SK-N-SH (cell line): ENCODE data around the gene ATP8A2. TPM values are rescaled to one million over a fixed set of nuclear protein-coding genes. Genes with fewer than 3 reads are reported as not detected.

Experiments used
- CTCF ChIA-PET: fragments of 300-600, 350-600 bp; formaldehyde crosslinking; extraction: SDS; loops from one replicate; lab custom pipeline; 2021; lab: Yijun Ruan, JAX
- POLR2A ChIA-PET: fragments of 350-600 bp; sonication (Branson Sonifier 250); formaldehyde crosslinking; extraction: SDS; loops from one replicate; lab custom pipeline; 2020; ENCODE audit warnings: antibody characterized with exemption, inconsistent platforms; lab: Yijun Ruan, JAX
- DNase-seq: peaks from one replicate; pipeline ENCODE4 v3.0.0; 2012
- H2AFZ ChIP-seq: fragments of 200-600 bp; sonication (generic); 2 replicates; pipeline ENCODE4 v1.8.1; 2016; ENCODE audit warnings: antibody characterized with exemption, mild to moderate bottlenecking, low read depth
- H3F3A ChIP-seq: fragments of 200-600 bp; sonication (generic); replicated peaks from 2 replicates; pipeline ENCODE3; 2016; ENCODE audit warnings: antibody characterized with exemption, mild to moderate bottlenecking; ENCODE audit not compliant: insufficient read depth
- H3K27ac ChIP-seq, 2 experiments: fragments of 200-500 bp in 1 of 2; fragments of 200-600 bp in 1 of 2; sonication (Bioruptor generic) in 1 of 2; sonication (generic), shearing (Covaris generic) in 1 of 2; 2 replicates each; pipeline versions ENCODE4 v1.5.1 to v1.6.1; 2014 to 2016; ENCODE audit warnings: low read depth in 2 of 2, inconsistent platforms in 1 of 2, low read length in 1 of 2, mild to moderate bottlenecking in 1 of 2, mixed read lengths in 1 of 2
- H3K27me3 ChIP-seq: fragments of 200-600 bp; sonication (generic), shearing (Covaris generic); 2 replicates; pipeline ENCODE4 v1.6.1; 2016; ENCODE audit warnings: mixed run types; ENCODE audit not compliant: insufficient read depth
- H3K36me3 ChIP-seq, 2 experiments: fragments of 200-500 bp in 1 of 2; fragments of 200-600 bp in 1 of 2; sonication (Bioruptor generic) in 1 of 2; sonication (generic) in 1 of 2; replicated peaks in 1 of 2; 2 replicates each; pipeline versions ENCODE3 to v1.5.1; 2014 to 2016; ENCODE audit warnings: low read length in 1 of 2, mild to moderate bottlenecking in 1 of 2; ENCODE audit not compliant: insufficient read depth in 2 of 2, control insufficient read depth in 1 of 2
- H3K4me1 ChIP-seq, 2 experiments: fragments of 200-500 bp in 1 of 2; fragments of 200-600 bp in 1 of 2; sonication (Bioruptor generic) in 1 of 2; sonication (generic), shearing (Covaris generic) in 1 of 2; 2 replicates each; pipeline versions ENCODE4 v1.5.1 to v1.6.1; 2014 to 2016; ENCODE audit warnings: low read depth in 1 of 2, low read length in 1 of 2, mixed run types in 1 of 2; ENCODE audit not compliant: insufficient read depth in 2 of 2, control insufficient read depth in 1 of 2
- H3K4me2 ChIP-seq: fragments of 200-600 bp; sonication (generic), shearing (Covaris generic); 2 replicates; pipeline ENCODE4 v1.6.1; 2017; ENCODE audit warnings: mixed run types
- H3K4me3 ChIP-seq, 2 experiments: fragments of 200-500 bp in 1 of 2; fragments of 200-600 bp in 1 of 2; sonication (Bioruptor generic) in 1 of 2; sonication (generic), shearing (Covaris generic) in 1 of 2; 2 replicates each; pipeline versions ENCODE4 v1.5.1 to v1.8.1; 2014 to 2016; ENCODE audit warnings: low read depth in 2 of 2, inconsistent platforms in 1 of 2, low read length in 1 of 2, mild to moderate bottlenecking in 1 of 2, mixed read lengths in 1 of 2, moderate library complexity in 1 of 2
- H3K79me2 ChIP-seq: fragments of 200-600 bp; sonication (generic); 2 replicates; pipeline ENCODE4 v1.8.1; 2017; ENCODE audit warnings: mild to moderate bottlenecking; ENCODE audit not compliant: insufficient read depth
- H3K9ac ChIP-seq: fragments of 200-600 bp; sonication (generic); 2 replicates; pipeline ENCODE4 v1.6.1; 2017; ENCODE audit warnings: mixed run types
- H3K9me2 ChIP-seq: fragments of 200-600 bp; sonication (generic); 2 replicates; pipeline ENCODE4 v1.6.1; 2017; ENCODE audit warnings: mixed run types
- H3K9me3 ChIP-seq: fragments of 200-600 bp; sonication (generic); 2 replicates; pipeline ENCODE4 v1.6.1; 2017; ENCODE audit warnings: mixed run types, mild to moderate bottlenecking, moderate library complexity
- H4K20me1 ChIP-seq: fragments of 200-600 bp; sonication (generic); 2 replicates; pipeline ENCODE4 v1.6.1; 2017; ENCODE audit warnings: mild to moderate bottlenecking, mixed run types; ENCODE audit not compliant: insufficient read depth
- EZH2phosphoT487 ChIP-seq: fragments of 200-600 bp; sonication (generic); IDR thresholded peaks from 2 replicates; pipeline ENCODE4 v1.6.1; 2017; ENCODE audit warnings: low read depth, mixed run types, mild to moderate bottlenecking, antibody characterized with exemption, moderate library complexity, borderline replicate concordance
- FOSL2 ChIP-seq: IDR thresholded peaks from 2 replicates; pipeline ENCODE4 v1.4.0; 2012; ENCODE audit warnings: low read depth, mild to moderate bottlenecking, moderate library complexity, borderline replicate concordance
- FOXJ3 ChIP-seq: sonication (generic); formaldehyde crosslinking; IDR thresholded peaks from 2 replicates; pipeline ENCODE4 v1.5.1; 2020; ENCODE audit warnings: mild to moderate bottlenecking, missing genetic modification reagents
- FOXM1 ChIP-seq: IDR thresholded peaks from 2 replicates; pipeline ENCODE4 v1.4.0; 2012; ENCODE audit warnings: low read depth, mild to moderate bottlenecking
- GABPA ChIP-seq: IDR thresholded peaks from 2 replicates; pipeline ENCODE4 v1.4.0; 2012; ENCODE audit warnings: low read depth, mild to moderate bottlenecking
- GATA2 ChIP-seq: sonication (generic); formaldehyde crosslinking; IDR thresholded peaks from 2 replicates; pipeline ENCODE4 v1.5.0; 2020; ENCODE audit warnings: mild to moderate bottlenecking, missing genetic modification reagents
- IRF3 ChIP-seq: fragments of 150-350 bp; IDR thresholded peaks from 2 replicates; pipeline ENCODE4 v1.6.1; 2016; ENCODE audit warnings: mild to moderate bottlenecking, low read depth, low read length
- JUND ChIP-seq: IDR thresholded peaks from 2 replicates; pipeline ENCODE4 v1.4.0; 2012
- RAD21 ChIP-seq: IDR thresholded peaks from 2 replicates; pipeline ENCODE4 v1.6.1; 2012; ENCODE audit warnings: mild to moderate bottlenecking, low read length
- RCOR1 ChIP-seq: fragments of 150-350 bp; IDR thresholded peaks from 2 replicates; pipeline ENCODE4 v1.6.1; 2017; ENCODE audit warnings: antibody characterized with exemption, low read length
- SIN3A ChIP-seq: IDR thresholded peaks from 2 replicates; pipeline ENCODE4 v1.6.1; 2012; ENCODE audit warnings: low read depth, mild to moderate bottlenecking, low read length, moderate library complexity, borderline replicate concordance
- SMC3 ChIP-seq: IDR thresholded peaks from 2 replicates; pipeline ENCODE4 v1.6.1; 2012; ENCODE audit warnings: low read depth, low read length, improper control_type of control experiment
- USF2 ChIP-seq: fragments of 150-350 bp; IDR thresholded peaks from 2 replicates; pipeline ENCODE4 v1.6.1; 2017; ENCODE audit warnings: antibody characterized with exemption, low read length, low read depth, borderline replicate concordance
- WGBS: methylation state at CpG from one replicate; pipeline ENCODE4 v1.1.6; 2017; ENCODE audit warnings: low lambda C conversion rate; 5-methylcytosine and 5-hydroxymethylcytosine counted together
- polyA plus RNA-seq, 3 experiments: library from polyadenylated mRNA; depleted of rRNA; stranded (reverse); fragments of >200 nt; gene quantifications; 2 replicates each; pipeline ENCODE4 v1.2.3, GENCODE V29; 2012

ATP8A2 gene
- polyA plus RNA-seq, 1 of the 3 experiments (the other 2 are of a cell fraction), result 0.02 TPM

- no peaks in the 10 kb centered on the region for H3K9me3 ChIP-seq
- no peaks in the 10 kb centered on the region for H3K36me3 ChIP-seq
- no peaks in the 10 kb centered on the region for H3K79me2 ChIP-seq
- no peaks in the 10 kb centered on the region for H3K27me3 ChIP-seq
- H3K9ac ChIP-seq, result no peak overlapping the region
- no peak for TF ChIP-seq IRF3
- no peak for TF ChIP-seq RAD21
- TF ChIP-seq GABPA, result no peak
- TF ChIP-seq EZH2phosphoT487, result no peak
- TF ChIP-seq JUND, result no peak
- TF ChIP-seq FOXM1, result no peak
- no peak for TF ChIP-seq FOXJ3
- no peak for TF ChIP-seq GATA2 (CRISPR knock-in tag)
- TF ChIP-seq SMC3, result no peak
- no peak for TF ChIP-seq SIN3A
- no peak for TF ChIP-seq USF2
- TF ChIP-seq, all 33 proteins: peak for 0
- 24% methylated on average over 5 of the region's 8 CpGs for WGBS
- Histone ChIP-seq H3K9me2 (no peaks in the 10 kb centered on the region), H3F3A (no peaks in the 10 kb centered on the region), H2AFZ (no peak overlapping the region), H4K20me1 (no peaks in the 10 kb centered on the region), H3K27ac (no peak overlapping the region), H3K4me1 (peaks cover 0 to 4% of the 10 kb centered on the region in 2 experiments; a peak in 1 of 4 replicates), H3K4me2 (no peak overlapping the region), H3K4me3 (no peak overlapping the region)
- POLR2A ChIA-PET, result no interaction called here
- DNase-seq, result no peak
- CTCF ChIA-PET, result no interaction called here
Measured at GRCh38 chr13:25752957-25753551, 381.3 kb downstream of the ATP8A2 start.

GRCh38 chr13:25753976-25754375, 382.2 kb downstream of the ATP8A2 start:
- no peaks in the 10 kb centered on the region for H3K79me2 ChIP-seq

More at GRCh38 chr13:25753976-25754375, 382.2 kb downstream of the ATP8A2 start:
- H3K27ac ChIP-seq, result no peak overlapping the region
- no peak overlapping the region for H2AFZ ChIP-seq
- CTCF ChIA-PET, result no interaction called here
- 44% methylated on average over 7 of the region's 7 CpGs for WGBS
- POLR2A ChIA-PET, result no interaction called here
- H4K20me1 ChIP-seq, result no peaks in the 10 kb centered on the region
- no peak overlapping the region for H3K4me2 ChIP-seq
- no peaks in the 10 kb centered on the region for H3K36me3 ChIP-seq
- H3K4me3 ChIP-seq, result no peak overlapping the region
- peaks cover 0 to 4% of the 10 kb centered on the region in 2 experiments; a peak in 1 of 4 replicates for H3K4me1 ChIP-seq
- no peak overlapping the region for H3K9ac ChIP-seq
- H3K9me3 ChIP-seq, result no peaks in the 10 kb centered on the region
- DNase-seq, result no peak
- TF ChIP-seq FOSL2, result no peak
- peak; percentile 27; the same call in 1 of the 2 replicates for TF ChIP-seq RCOR1
- peak; percentile 65 for TF ChIP-seq GATA2 (CRISPR knock-in tag)
- no peak for TF ChIP-seq GABPA
- no peaks in the 10 kb centered on the region for H3K9me2 ChIP-seq
- H3F3A ChIP-seq, result no peaks in the 10 kb centered on the region
- H3K27me3 ChIP-seq, result no peaks in the 10 kb centered on the region
